Activated gamma-delta T cell treated with anti-CD3 and anti-CD28 coated beads, Interleukin-2, amount 50 U/mL, for 16 hours (primary cell): ENCODE data around the gene SLC25A28.

Source experiments
- DNase-seq: peaks from one replicate; pipeline ENCODE4 v3.0.0-alpha.2; 2020; ENCODE audit warnings: low read depth

Gene SLC25A28

GRCh38 chr10:99590799-99591198 lies 29.4 kb downstream of the SLC25A28 start:
- DNase-seq: no peak

DNA sequence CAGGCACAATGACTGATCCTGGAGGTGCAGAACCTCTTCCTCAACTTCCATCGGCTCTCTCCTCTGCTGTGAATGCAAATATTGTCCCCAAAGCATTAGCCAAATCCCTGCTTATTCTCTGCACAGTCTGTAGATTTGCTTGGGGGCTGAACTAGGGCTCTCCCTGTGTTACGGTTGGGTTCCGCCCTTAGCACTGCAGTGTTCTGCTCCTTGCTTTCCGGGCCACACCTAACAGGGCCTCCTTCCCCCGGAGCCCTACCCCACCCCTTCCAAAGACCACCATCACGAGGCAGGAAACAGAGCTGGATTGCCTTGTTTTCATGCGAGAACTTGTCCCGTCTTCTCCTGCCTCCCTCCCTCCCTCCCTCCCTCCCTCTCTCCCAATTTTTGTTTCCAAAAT lies 36.6 kb downstream of the SLC25A28 start:
- no peak for DNase-seq

- no peak for DNase-seq
Observed at GRCh38 chr10:99582255-99582770, 37.9 kb downstream of the SLC25A28 start.

- DNase-seq: no peak
Observed at GRCh38 chr10:99579971-99580370, 40.3 kb downstream of the SLC25A28 start.

DNA sequence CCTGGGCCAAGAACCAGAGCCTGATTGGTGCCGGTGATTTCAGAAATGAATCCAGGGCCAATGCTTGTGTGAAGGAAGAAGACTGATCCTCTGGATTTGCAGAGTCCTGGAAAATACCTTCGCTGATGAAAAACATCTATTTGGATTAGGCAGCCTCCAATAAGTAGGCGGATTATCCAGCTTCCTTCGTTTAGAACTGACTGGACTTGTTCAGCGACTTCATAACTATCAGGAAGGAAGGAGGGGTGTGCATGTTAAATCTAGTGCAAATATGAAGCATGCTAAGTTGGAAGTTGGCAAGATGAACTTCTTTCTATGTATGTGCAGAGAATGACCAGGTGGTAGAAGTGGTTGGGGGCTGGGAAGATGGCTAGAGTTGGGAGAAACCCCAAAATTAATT lies 46.4 kb downstream of the SLC25A28 start:
- no peak for DNase-seq

DNA sequence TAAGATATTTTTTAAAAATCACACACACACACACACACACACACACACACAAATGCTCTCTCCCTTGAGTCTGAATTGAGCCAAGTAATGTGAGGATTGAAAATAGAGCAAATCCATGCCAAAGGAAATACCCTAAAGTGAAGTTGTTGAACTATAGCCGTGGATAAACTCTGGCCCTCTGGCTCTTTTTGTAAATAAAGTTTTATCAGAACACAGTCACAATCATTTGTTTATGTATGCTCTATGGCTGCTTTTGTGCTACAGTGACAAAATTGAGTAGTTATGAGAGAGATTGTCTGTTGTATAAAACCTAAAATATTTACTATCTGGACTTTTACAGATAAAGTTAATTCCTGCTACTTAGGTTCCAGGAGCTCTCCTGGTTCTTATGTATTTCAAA lies 48.4 kb downstream of the SLC25A28 start:
- no peak for DNase-seq

DNA sequence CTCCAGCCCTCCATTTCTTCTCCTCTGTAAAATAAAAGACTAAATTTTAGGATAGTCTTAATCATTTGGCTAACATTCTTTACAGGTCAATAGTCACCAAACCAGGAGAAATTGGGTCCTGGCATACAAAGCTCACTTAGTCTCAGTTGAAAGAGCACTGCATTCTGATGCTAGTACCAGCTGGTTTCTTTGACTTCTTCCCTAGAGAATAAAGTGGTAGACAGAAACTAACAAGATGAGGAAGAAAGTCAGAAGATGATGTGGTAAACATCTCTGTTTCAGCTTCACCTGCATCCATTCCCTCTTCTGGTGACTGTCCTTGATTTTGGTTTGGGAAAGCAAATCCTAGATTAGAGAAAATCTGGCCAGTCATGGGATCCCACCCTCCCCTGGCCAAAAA lies 50.3 kb downstream of the SLC25A28 start:
- no peak for DNase-seq

- DNase-seq: no peak
Observed at GRCh38 chr10:99569253-99569939, 50.8 kb downstream of the SLC25A28 start.

- DNase-seq: no peak
Observed at GRCh38 chr10:99565166-99565565, 55.1 kb downstream of the SLC25A28 start.

DNA sequence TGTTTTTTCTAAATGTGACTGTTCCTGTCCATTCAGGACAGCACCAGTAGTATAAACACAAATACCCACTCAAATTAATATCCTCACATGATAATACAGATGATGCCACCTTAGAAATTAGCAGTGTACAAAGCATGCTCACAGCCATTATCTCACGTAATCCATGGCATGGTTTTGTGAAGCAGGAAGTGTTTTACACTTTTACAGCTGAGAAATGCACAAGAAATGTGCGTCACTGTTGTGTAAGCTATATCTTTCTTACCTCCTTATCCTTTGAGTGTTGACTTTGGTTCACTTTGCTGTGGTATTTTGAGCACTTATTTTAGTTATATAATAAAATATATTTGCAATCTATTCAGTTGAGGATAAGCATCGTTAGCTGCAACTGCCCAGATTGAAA lies 55.9 kb downstream of the SLC25A28 start:
- DNase-seq: no peak

DNA sequence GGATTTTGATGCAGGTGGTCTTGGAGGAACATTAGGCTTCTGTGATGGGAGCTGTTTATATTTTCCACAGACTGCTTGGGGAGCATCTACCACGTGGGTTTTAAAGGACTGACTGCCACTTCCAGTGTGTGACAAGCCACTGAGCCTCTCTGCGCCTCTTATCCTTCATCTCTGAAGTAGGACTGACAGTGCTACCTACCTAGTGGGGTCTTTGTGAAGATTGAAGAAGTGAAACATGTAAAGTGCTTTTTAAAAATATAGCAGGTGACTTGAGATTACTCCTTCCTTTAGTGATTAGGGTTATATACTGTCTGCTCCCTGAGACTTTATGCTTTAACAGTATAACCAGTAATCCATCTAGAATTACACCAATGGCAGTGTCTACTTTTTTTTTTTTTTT lies 57.6 kb downstream of the SLC25A28 start:
- DNase-seq: no peak
